Right cardiac atrium (tissue), 5 donors: ENCODE measurements around the gene ZNF649. TPM values are rescaled to one million over a fixed set of nuclear protein-coding genes. Genes with fewer than 3 reads are reported as not detected.

Experiments
- ATAC-seq, 2 donors: fragments of 200-7000 bp; cut with Tn5 transposase; one replicate each; pipeline versions ENCODE4 v1.8.0 to v1.9.1; 2020; ENCODE audit warnings: moderate library complexity in 2 of 2, mild to moderate bottlenecking in 1 of 2
- DNase-seq, 3 donors: peaks; one replicate each; pipeline ENCODE4 v3.0.0-alpha.2; 2020
- H3K27ac ChIP-seq: one replicate; pipeline ENCODE4 v1.5.1; 2013; ENCODE audit warnings: mild to moderate bottlenecking, low read length, control low read depth, moderate library complexity
- H3K27me3 ChIP-seq: one replicate; pipeline ENCODE4 v1.6.1; 2013; ENCODE audit not compliant: control insufficient read depth, insufficient read depth
- H3K4me1 ChIP-seq: one replicate; pipeline ENCODE4 v1.6.1; 2013; ENCODE audit warnings: low read length; ENCODE audit not compliant: control insufficient read depth, insufficient read depth
- H3K4me3 ChIP-seq: one replicate; pipeline ENCODE4 v1.5.1; 2013; ENCODE audit warnings: low read length, control low read depth
- H3K9me3 ChIP-seq: one replicate; pipeline ENCODE4 v1.6.1; 2013; ENCODE audit warnings: low read length; ENCODE audit not compliant: control insufficient read depth
- WGBS: extraction: QIAGEN DNeasy Blood & Tissue Kit; methylation state at CpG from one replicate; pipeline ENCODE4 v1.1.7; 2013; 5-methylcytosine and 5-hydroxymethylcytosine counted together
- intact Hi-C, 4 donors: fragments of 100-400 bp; cut with DNase I; formaldehyde crosslinking; loops; one replicate each; pipeline versions ENCODE4 v1.11.0 to v1.14.0; 2022 to 2023
- polyA plus RNA-seq: library from polyadenylated mRNA; stranded (reverse); fragments of 200-250 nt; gene quantifications from one replicate; pipeline ENCODE4 v1.2.3, GENCODE V29; 2013
- total RNA-seq, 4 donors: library from RNA; stranded (reverse); fragmentation: NEBNext Ultra II Directional; extraction: Animal tissue kit (Norgen Biotek cat#: 25700); gene quantifications; one replicate each; pipeline ENCODE4 v1.2.1, GENCODE V29; 2021
- donor health status: healthy with polysubstance abuse.
- donor health status: DM: no; HTN: yes; CAD: no.
- donor health status: DM: no; HTN: no; CAD: no.
- donor health status: DM: no; HTN: yes; CAD: no; lungs with severe emphysema.
- donor health status: DM: yes; HTN: yes; CAD: no.

Gene ZNF649
- total and polyA plus RNA-seq, 5 donors = 5.2 to 14.1 (median 11.7) TPM

DNA sequence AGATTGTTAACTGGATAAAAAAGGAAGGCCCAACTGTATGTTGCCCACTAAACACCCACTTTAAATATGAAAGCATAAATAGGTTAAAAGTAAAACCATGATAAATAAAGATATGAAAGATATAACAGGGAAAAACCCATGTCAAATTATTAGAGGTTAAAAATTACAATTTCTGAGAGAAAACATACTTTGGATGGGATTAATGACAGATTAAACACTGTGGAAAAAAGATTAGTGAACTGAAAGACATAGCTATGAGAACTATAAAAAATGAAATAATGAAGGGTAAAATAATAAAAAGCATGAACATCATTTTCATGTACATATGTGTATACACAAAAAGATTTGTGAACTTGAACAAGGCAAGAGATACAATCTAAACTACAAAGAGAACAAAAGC is 14.9 kb downstream of the ZNF649 start:
- DNase-seq (no peak), ATAC-seq (no peak)
- Histone ChIP-seq H3K27ac (no peak overlapping the region), H3K27me3 (no peaks in the 10 kb centered on the region), H3K4me1 (no peaks in the 10 kb centered on the region), H3K9me3 (peaks cover 18% of the 10 kb centered on the region), H3K4me3 (no peak overlapping the region)
- intact Hi-C loops = no loop called here

DNA sequence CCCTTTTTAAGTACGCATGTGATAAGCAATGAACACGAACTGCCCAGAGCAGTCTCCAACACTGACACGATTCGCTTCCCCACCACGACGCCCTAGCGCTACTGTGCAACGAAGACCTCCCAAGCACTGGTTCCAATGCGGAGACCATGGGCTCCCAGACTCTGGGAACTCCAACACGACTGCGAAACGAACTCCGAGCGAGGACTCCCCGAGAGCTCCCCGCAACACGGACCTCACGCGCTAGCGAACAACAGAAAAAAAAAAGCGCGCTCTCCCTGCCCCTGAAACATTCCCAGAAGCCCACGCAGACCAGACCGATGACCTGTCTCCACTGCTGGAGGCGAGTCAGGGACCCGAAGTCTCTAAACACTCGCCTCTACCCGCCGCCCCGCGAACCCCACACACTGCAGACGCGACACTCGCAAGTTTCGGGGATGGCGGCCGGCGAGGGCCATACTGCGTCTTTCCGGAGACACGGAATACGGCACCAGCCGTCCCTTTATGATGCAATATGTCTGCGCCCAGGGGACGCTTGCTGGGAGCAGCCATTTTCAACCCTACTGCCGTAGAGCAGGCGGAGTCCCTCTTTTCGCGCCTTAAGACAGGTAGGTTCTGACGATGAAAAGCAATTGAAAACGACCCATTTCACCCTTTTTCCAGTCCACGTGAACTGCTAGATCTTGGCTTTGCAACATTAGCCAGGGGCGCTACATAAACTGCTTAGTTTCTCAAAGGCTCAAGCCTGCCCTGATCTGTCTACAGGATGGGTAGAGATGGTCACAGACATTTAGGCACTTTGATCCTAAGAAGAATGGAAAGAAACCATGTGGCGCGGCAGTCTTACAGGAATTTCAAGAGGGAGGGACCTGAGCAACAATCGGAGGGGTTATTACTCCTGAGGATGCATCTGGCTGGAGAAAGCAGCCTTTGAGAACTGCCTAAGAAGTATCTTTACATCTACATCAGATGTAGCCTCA is 17.0 kb downstream of the ZNF649 start, which contains the start of gene ZNF577:
Gene ZNF577 (minus strand): TSS at position 430 of the 977 bp plus-strand sequence. CDS start 7,569 bp downstream, outside the sequence.
- no peaks in the 10 kb centered on the region for H3K4me1 ChIP-seq
- peak within 1 kb of the TSS; percentile 56 for H3K4me3 ChIP-seq
- WGBS = 4% methylated on average over 56 of the region's 56 CpGs
- intact Hi-C loops = no loop called here
- H3K27ac ChIP-seq = peak within 1 kb of the TSS; percentile 79
- peak; percentile 99 for ATAC-seq
- no peaks in the 10 kb centered on the region for H3K27me3 ChIP-seq
- DNase-seq = peak; percentile 92 to 97 (median 96)
- H3K9me3 ChIP-seq = peaks cover 13% of the 10 kb centered on the region

DNA sequence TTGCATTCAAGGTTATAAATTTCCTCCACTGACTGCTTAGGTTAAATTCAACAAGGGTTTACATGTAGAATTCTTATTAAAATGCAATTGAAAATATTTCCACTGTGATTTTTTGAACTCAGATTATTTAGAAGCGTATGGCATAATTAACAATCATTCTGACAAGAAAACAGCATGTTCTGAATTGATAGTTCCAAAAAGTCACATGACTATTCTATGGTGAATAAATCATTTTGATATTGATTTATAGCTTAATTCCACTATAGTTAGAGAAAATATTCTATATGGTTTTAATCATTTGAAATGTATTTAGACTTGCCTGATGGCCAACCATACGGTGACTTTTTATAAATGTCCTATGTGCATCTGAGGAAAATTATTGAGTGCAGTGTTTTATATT is 20.1 kb downstream of the ZNF649 start:
- Histone ChIP-seq H3K4me1 (no peaks in the 10 kb centered on the region), H3K4me3 (no peak overlapping the region), H3K27ac (no peak overlapping the region), H3K9me3 (peaks cover 2% of the 10 kb centered on the region), H3K27me3 (no peaks in the 10 kb centered on the region)
- DNase-seq = no peak
- no peak for ATAC-seq
- intact Hi-C loops = no loop called here
- WGBS = 94% methylated on average over 2 of the region's 2 CpGs

- ATAC-seq (no peak), DNase-seq (no peak)
- intact Hi-C loops = no loop called here
- Histone ChIP-seq H3K27ac (no peak overlapping the region), H3K27me3 (no peaks in the 10 kb centered on the region), H3K4me1 (no peaks in the 10 kb centered on the region), H3K4me3 (no peak overlapping the region), H3K9me3 (no peaks in the 10 kb centered on the region)
- 98% methylated on average over 3 of the region's 3 CpGs for WGBS
Measured at GRCh38 chr19:51882518-51882917, 22.3 kb downstream of the ZNF649 start.

DNA sequence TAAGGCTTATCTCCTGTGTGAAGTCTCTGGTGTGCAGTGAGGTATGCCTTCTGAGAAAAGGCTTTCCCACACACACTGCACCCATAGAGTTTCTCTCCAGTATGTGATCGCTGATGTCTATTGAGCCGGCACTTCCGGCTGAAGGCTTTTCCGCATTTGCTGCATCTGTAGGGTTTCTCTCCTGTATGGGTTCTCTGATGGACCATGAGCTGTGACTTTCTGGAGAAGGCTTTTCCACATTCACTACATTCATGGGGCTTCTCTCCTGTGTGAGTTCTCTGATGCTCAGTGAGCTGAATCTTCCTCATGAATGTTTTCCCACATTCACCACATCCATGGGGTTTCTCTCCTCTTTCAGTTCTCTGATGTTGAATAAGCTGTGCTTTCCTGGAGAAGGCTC is 31.7 kb downstream of the ZNF649 start:
- H3K4me3 ChIP-seq = no peak overlapping the region
- no peaks in the 10 kb centered on the region for H3K4me1 ChIP-seq
- ATAC-seq = no peak
- H3K27me3 ChIP-seq = no peaks in the 10 kb centered on the region
- no peak for DNase-seq
- over 99% methylated on average over 4 of the region's 4 CpGs for WGBS
- no peak overlapping the region for H3K27ac ChIP-seq
- intact Hi-C loops = no loop called here
- peaks cover 18% of the 10 kb centered on the region for H3K9me3 ChIP-seq

DNA sequence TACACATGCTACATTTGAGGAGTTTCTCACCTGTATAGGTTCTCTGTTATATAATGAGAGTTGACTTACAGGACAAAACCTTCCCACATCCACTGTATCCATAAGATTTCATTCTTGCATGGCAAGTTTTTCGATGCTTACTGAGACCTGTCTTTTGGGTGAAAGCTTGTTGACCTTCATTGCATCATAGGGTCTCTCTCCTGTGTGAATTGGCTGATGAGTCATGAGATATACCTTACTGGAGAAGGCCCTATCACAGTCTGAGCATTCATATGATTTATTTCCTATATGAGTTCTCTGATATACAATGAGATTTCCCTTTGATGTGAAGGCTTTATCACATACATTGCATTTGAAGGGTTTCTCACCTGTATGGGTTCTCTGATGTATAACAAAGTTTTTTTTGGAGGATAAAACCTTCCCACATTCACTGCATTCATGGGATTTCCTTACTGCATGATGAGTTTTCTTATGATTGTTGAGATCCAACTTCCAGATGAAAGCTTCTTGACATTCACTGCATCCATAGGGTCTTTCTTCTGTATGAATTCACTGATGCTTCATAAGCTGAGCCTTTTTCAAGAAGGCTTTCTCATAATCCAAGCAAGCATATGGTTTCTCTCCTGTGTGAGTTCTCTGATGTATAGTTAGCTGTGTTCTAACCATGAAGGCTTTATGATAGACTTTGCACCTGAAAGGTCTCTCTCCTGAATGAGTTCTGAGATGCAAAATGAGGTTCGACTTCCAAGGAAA is 42.8 kb downstream of the ZNF649 start:
- Histone ChIP-seq H3K9me3 (peaks cover 3% of the 10 kb centered on the region), H3K4me3 (no peak overlapping the region), H3K27ac (no peak overlapping the region), H3K27me3 (no peaks in the 10 kb centered on the region), H3K4me1 (no peaks in the 10 kb centered on the region)
- 98% methylated on average over 2 of the region's 2 CpGs for WGBS
- DNase-seq (no peak), ATAC-seq (no peak)
- intact Hi-C loops = no loop called here

Other genes starting within 250 kb of the ZNF649 start
- 10 to 100 TPM; 15.4 to 25.7 (median 17.2) TPM for gene SPACA6, start 211.7 kb downstream of the ZNF649 start, total RNA-seq
- gene SPACA6, start 211.7 kb downstream of the ZNF649 start, polyA plus RNA-seq = 15.0 TPM
- 1 to 10 TPM in 3 of 4 donors, under 1 TPM in 1; 0.40 to 1.2 (median 1.1) TPM for gene HAS1, start 181.0 kb downstream of the ZNF649 start, total RNA-seq
- gene HAS1, start 181.0 kb downstream of the ZNF649 start, polyA plus RNA-seq = 1.7 TPM
- gene FPR1, start 153.1 kb downstream of the ZNF649 start, total RNA-seq = 10 to 100 TPM in 1 of 4 donors, 1 to 10 TPM in 3; 3.6 to 15.1 (median 7.0) TPM
- gene FPR1, start 153.1 kb downstream of the ZNF649 start, polyA plus RNA-seq = 0.97 TPM
- gene FPR2, start 143.8 kb downstream of the ZNF649 start, total RNA-seq = 1 to 10 TPM in 2 of 4 donors, under 1 TPM in 2; 0.42 to 1.4 (median 1.0) TPM
- gene FPR2, start 143.8 kb downstream of the ZNF649 start, polyA plus RNA-seq = 0.09 TPM
- gene FPR3, start 109.9 kb downstream of the ZNF649 start, total RNA-seq = 10 to 100 TPM in 1 of 4 donors, 1 to 10 TPM in 3; 4.2 to 11.8 (median 7.8) TPM
- gene FPR3, start 109.9 kb downstream of the ZNF649 start, polyA plus RNA-seq = 1.6 TPM
- gene ZNF577, start 17.1 kb downstream of the ZNF649 start, total RNA-seq = 10 to 100 TPM in 3 of 4 donors, 1 to 10 TPM in 1; 8.4 to 14.2 (median 10.5) TPM
- gene ZNF577, start 17.1 kb downstream of the ZNF649 start, polyA plus RNA-seq = 9.3 TPM
- gene ZNF613, start 22.5 kb upstream of the ZNF649 start, total RNA-seq = 1 to 10 TPM; 3.4 to 6.2 (median 5.3) TPM
- gene ZNF613, start 22.5 kb upstream of the ZNF649 start, polyA plus RNA-seq = 3.9 TPM
- gene ZNF350, start 81.8 kb upstream of the ZNF649 start, total RNA-seq = 10 to 100 TPM in 1 of 4 donors, 1 to 10 TPM in 3; 9.2 to 11.3 (median 9.8) TPM
- gene ZNF350, start 81.8 kb upstream of the ZNF649 start, polyA plus RNA-seq = 5.2 TPM
- 10 to 100 TPM; 13.0 to 15.6 (median 15.1) TPM for gene ZNF615, start 103.2 kb upstream of the ZNF649 start, total RNA-seq
- gene ZNF615, start 103.2 kb upstream of the ZNF649 start, polyA plus RNA-seq = 5.4 TPM
- 10 to 100 TPM in 1 of 4 donors, 1 to 10 TPM in 3; 7.5 to 10.5 (median 8.0) TPM for gene ZNF614, start 123.4 kb upstream of the ZNF649 start, total RNA-seq
- gene ZNF614, start 123.4 kb upstream of the ZNF649 start, polyA plus RNA-seq = 4.0 TPM
- 10 to 100 TPM in 3 of 4 donors, 1 to 10 TPM in 1; 8.3 to 13.5 (median 12.5) TPM for gene ZNF432, start 143.8 kb upstream of the ZNF649 start, total RNA-seq
- 6.2 TPM for gene ZNF432, start 143.8 kb upstream of the ZNF649 start, polyA plus RNA-seq
- gene ZNF841, start 190.7 kb upstream of the ZNF649 start, total RNA-seq = 10 to 100 TPM; 11.0 to 17.9 (median 13.1) TPM
- gene ZNF841, start 190.7 kb upstream of the ZNF649 start, polyA plus RNA-seq = 4.7 TPM
- gene ZNF616, start 234.9 kb upstream of the ZNF649 start, total RNA-seq = 1 to 10 TPM; 5.7 to 8.2 (median 6.6) TPM
- gene ZNF616, start 234.9 kb upstream of the ZNF649 start, polyA plus RNA-seq = 1.6 TPM